ENCODE measurements around the gene SMARCC1. TPM values are rescaled to one million over a fixed set of nuclear protein-coding genes. Genes with fewer than 3 reads are reported as not detected.

SMARCC1 gene
- total and polyA plus RNA-seq, 2 of the 4 experiments (the other 2 are of a cell fraction) = 18.6 to 39.6 TPM

- no peak for ATAC-seq (ENCODE audit: low read depth)
- Histone ChIP-seq H3K4me2 (ENCODE audit: low read depth, low read length) (no peak overlapping the region), H3K23ac (ENCODE audit: low read depth, low read length) (no peak overlapping the region), H3K79me1 (ENCODE audit: low read depth in 1 of 2, low read length in 2 of 2) (peaks cover 4 to 22% of the 10 kb centered on the region in 2 experiments; a peak in 3 of 4 replicates), H3K56ac (ENCODE audit: extremely low read depth, insufficient read depth, low read length) (no peak overlapping the region), H3K18ac (ENCODE audit: low read depth, low read length) (no peak overlapping the region), H4K20me1 (ENCODE audit: insufficient read depth, low read length) (0 out of 2 replicates have a peak, but pooled peaks cover 3% of the 10 kb centered on the region), H3K4me1 (ENCODE audit: control insufficient read depth, insufficient read depth, low read length) (no peaks in the 10 kb centered on the region; the same call in 1 of the 2 replicates), H3K9ac (ENCODE audit: low read depth, low read length) (no peak overlapping the region), H4K8ac (ENCODE audit: low read depth in 2 of 2, low read length in 2 of 2) (no peak overlapping the region), H2BK20ac (ENCODE audit: low read depth, low read length) (no peak overlapping the region), H3K27ac (ENCODE audit: insufficient read depth, low read length) (no peak overlapping the region), H3K4me3 (ENCODE audit: insufficient read depth, low read depth, low read length) (no peak overlapping the region), H2AFZ (replicated peaks; ENCODE audit: low read length, poor library complexity) (no peak overlapping the region), H3K27me3 (ENCODE audit: control insufficient read depth, insufficient read depth, low read length) (no peaks in the 10 kb centered on the region), H4K91ac (ENCODE audit: insufficient read depth, low read depth, low read length) (no peak overlapping the region), H2AK9ac (replicated peaks; ENCODE audit: low read depth, low read length, poor library complexity) (no peak overlapping the region), H3K9me3 (ENCODE audit: control insufficient read depth, insufficient read depth, low read length) (no peaks in the 10 kb centered on the region), H2BK15ac (ENCODE audit: low read depth, low read length) (no peak overlapping the region), H2AK5ac (ENCODE audit: low read depth, low read length) (no peak overlapping the region), H2BK120ac (ENCODE audit: low read depth, low read length) (no peak overlapping the region), H3K36me3 (ENCODE audit: control insufficient read depth, insufficient read depth, low read length) (peaks cover 39% of the 10 kb centered on the region), H3K4ac (ENCODE audit: low read depth, low read length) (no peak overlapping the region), H3K14ac (replicated peaks; ENCODE audit: low read depth, low read length) (no peak overlapping the region), H4K5ac (ENCODE audit: low read depth, low read length) (no peak overlapping the region), H2BK5ac (ENCODE audit: low read depth, low read length, poor library complexity, severe bottlenecking) (no peak overlapping the region), H3K9me1 (ENCODE audit: insufficient read depth, low read length) (0 out of 2 replicates have a peak, but pooled peaks cover 3% of the 10 kb centered on the region)
- TF ChIP-seq BHLHE40 (IDR thresholded peaks at IDR 0.05; ENCODE audit: low read depth, low read length) = no peak
- no peak for TF ChIP-seq RFX5 (IDR thresholded peaks at IDR 0.05; ENCODE audit: low read depth, low read length)
- TF ChIP-seq FOS (IDR thresholded peaks at IDR 0.05; ENCODE audit: low read depth, low read length) = no peak
- TF ChIP-seq RAD21 (IDR thresholded peaks at IDR 0.05; ENCODE audit: low read length) = no peak
- TF ChIP-seq MXI1 (IDR thresholded peaks at IDR 0.05; ENCODE audit: borderline replicate concordance, low read depth, low read length) = no peak
- no peak for TF ChIP-seq NFE2L2 (IDR thresholded peaks at IDR 0.05; ENCODE audit: low read depth, low read length)
- TF ChIP-seq, protein P1, sequence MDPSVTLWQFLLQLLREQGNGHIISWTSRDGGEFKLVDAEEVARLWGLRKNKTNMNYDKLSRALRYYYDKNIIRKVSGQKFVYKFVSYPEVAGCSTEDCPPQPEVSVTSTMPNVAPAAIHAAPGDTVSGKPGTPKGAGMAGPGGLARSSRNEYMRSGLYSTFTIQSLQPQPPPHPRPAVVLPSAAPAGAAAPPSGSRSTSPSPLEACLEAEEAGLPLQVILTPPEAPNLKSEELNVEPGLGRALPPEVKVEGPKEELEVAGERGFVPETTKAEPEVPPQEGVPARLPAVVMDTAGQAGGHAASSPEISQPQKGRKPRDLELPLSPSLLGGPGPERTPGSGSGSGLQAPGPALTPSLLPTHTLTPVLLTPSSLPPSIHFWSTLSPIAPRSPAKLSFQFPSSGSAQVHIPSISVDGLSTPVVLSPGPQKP (IDR thresholded peaks at IDR 0.05; ENCODE audit: borderline replicate concordance, low read depth, low read length) = no peak
- no peak for TF ChIP-seq SMC3 (IDR thresholded peaks at IDR 0.05; ENCODE audit: low read depth, low read length)
- TF ChIP-seq MAFK (IDR thresholded peaks at IDR 0.05; ENCODE audit: low read depth, low read length) = no peak
- no peak for TF ChIP-seq POLR2A (IDR thresholded peaks at IDR 0.05; ENCODE audit: low read depth, low read length)
- TF ChIP-seq CHD1 (IDR thresholded peaks at IDR 0.05; ENCODE audit: low read depth, low read length) = no peak
- no peak for TF ChIP-seq RCOR1 (IDR thresholded peaks at IDR 0.05; ENCODE audit: insufficient replicate concordance, low read length)
- TF ChIP-seq, protein P2, sequence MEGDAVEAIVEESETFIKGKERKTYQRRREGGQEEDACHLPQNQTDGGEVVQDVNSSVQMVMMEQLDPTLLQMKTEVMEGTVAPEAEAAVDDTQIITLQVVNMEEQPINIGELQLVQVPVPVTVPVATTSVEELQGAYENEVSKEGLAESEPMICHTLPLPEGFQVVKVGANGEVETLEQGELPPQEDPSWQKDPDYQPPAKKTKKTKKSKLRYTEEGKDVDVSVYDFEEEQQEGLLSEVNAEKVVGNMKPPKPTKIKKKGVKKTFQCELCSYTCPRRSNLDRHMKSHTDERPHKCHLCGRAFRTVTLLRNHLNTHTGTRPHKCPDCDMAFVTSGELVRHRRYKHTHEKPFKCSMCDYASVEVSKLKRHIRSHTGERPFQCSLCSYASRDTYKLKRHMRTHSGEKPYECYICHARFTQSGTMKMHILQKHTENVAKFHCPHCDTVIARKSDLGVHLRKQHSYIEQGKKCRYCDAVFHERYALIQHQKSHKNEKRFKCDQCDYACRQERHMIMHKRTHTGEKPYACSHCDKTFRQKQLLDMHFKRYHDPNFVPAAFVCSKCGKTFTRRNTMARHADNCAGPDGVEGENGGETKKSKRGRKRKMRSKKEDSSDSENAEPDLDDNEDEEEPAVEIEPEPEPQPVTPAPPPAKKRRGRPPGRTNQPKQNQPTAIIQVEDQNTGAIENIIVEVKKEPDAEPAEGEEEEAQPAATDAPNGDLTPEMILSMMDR (conservative IDR thresholded peaks at IDR 0.05; ENCODE audit: low read depth, low read length) = no peak
- no peak for TF ChIP-seq USF2 (IDR thresholded peaks at IDR 0.05; ENCODE audit: low read depth, low read length)
- TF ChIP-seq MAZ (IDR thresholded peaks at IDR 0.05; ENCODE audit: borderline replicate concordance, low read depth, low read length) = no peak
- no peak for TF ChIP-seq CEBPB (IDR thresholded peaks at IDR 0.05; ENCODE audit: low read depth, low read length)
- BruUV-seq (replicated peaks) = no TSS peak
- dilution Hi-C loops (cut with HindIII; ENCODE audit: low sequenced_read_pairs, unreplicated experiment) (no loop called here), intact Hi-C loops (cut with micrococcal nuclease) (no loop called here), in situ Hi-C loops (cut with MboI; ENCODE audit: low sequenced_read_pairs) (no loop called here)
- CTCF ChIA-PET = no interaction called here
- no peak for DNase-seq
- 100% methylated on average over 1 of the region's 2 CpGs for WGBS, 2 experiments (ENCODE audit: extremely low coverage in 2 of 2, insufficient read length in 1 of 2)
- POLR2A ChIA-PET (ENCODE audit: unreplicated experiment) = no interaction called here
Measured at GRCh38 chr3:47681016-47681415, 100.7 kb downstream of the SMARCC1 start.
